Astrocyte (in vitro differentiated cells and primary cell): ENCODE results near the gene PPM1H. TPM values are rescaled to one million over a fixed set of nuclear protein-coding genes. Genes with fewer than 3 reads are reported as not detected.

Source experiments
- DNase-seq: peaks from one replicate; pipeline ENCODE4 v3.0.0-alpha.2; 2010; ENCODE audit warnings: low read depth
- FAIRE-seq: peaks from 2 replicates; lab custom pipeline; 2011; peaks lifted over from hg19 to GRCh38; lab: Jason Lieb, UNC
- H2AFZ ChIP-seq: 2 replicates; pipeline ENCODE4 v1.6.0; 2012; ENCODE audit warnings: low read depth, low read length, inconsistent platforms
- H3K27ac ChIP-seq: 2 replicates; pipeline ENCODE4 v1.5.1; 2011; ENCODE audit warnings: low read depth, low read length, inconsistent platforms
- H3K27me3 ChIP-seq: 2 replicates; pipeline ENCODE4 v1.6.0; 2011; ENCODE audit warnings: low read length, inconsistent platforms; ENCODE audit not compliant: insufficient read depth
- H3K36me3 ChIP-seq: 2 replicates; pipeline ENCODE4 v1.5.1; 2011; ENCODE audit warnings: low read length, inconsistent platforms; ENCODE audit not compliant: insufficient read depth
- H3K4me1 ChIP-seq: 2 replicates; pipeline ENCODE4 v1.5.1; 2011; ENCODE audit warnings: low read length, inconsistent platforms; ENCODE audit not compliant: insufficient read depth
- H3K4me2 ChIP-seq: 2 replicates; pipeline ENCODE4 v1.6.0; 2012; ENCODE audit warnings: low read length, inconsistent platforms
- H3K4me3 ChIP-seq: 2 replicates; pipeline ENCODE4 v1.5.1; 2011; ENCODE audit warnings: low read depth, mild to moderate bottlenecking, low read length, inconsistent platforms; ENCODE audit not compliant: insufficient read depth
- H3K79me2 ChIP-seq: 2 replicates; pipeline ENCODE4 v1.6.0; 2012; ENCODE audit warnings: mild to moderate bottlenecking, low read length, inconsistent platforms; ENCODE audit not compliant: insufficient read depth
- H3K9ac ChIP-seq: 2 replicates; pipeline ENCODE4 v1.6.0; 2012; ENCODE audit warnings: mild to moderate bottlenecking, low read length, inconsistent platforms
- H3K9me3 ChIP-seq: 2 replicates; pipeline ENCODE4 v1.5.1; 2012; ENCODE audit warnings: low read depth, mild to moderate bottlenecking, low read length, inconsistent platforms; ENCODE audit not compliant: insufficient read depth
- H4K20me1 ChIP-seq: 2 replicates; pipeline ENCODE4 v1.6.0; 2012; ENCODE audit warnings: low read length, inconsistent platforms; ENCODE audit not compliant: insufficient read depth
- H3K27ac Mint-ChIP-seq: one replicate; pipeline ENCODE4 v1.8.0; 2021; ENCODE audit warnings: mild to moderate bottlenecking, mixed read lengths; ENCODE audit not compliant: unreplicated experiment
- H3K27me3 Mint-ChIP-seq: one replicate; pipeline ENCODE4 v1.8.0; 2021; ENCODE audit warnings: low read depth, mixed read lengths; ENCODE audit not compliant: unreplicated experiment
- H3K36me3 Mint-ChIP-seq: one replicate; pipeline ENCODE4 v1.8.0; 2021; ENCODE audit warnings: low read depth, mixed read lengths; ENCODE audit not compliant: unreplicated experiment
- H3K4me1 Mint-ChIP-seq: one replicate; pipeline ENCODE4 v1.8.0; 2021; ENCODE audit warnings: low read depth, mixed read lengths; ENCODE audit not compliant: unreplicated experiment
- H3K4me3 Mint-ChIP-seq: one replicate; pipeline ENCODE4 v1.8.0; 2021; ENCODE audit warnings: mild to moderate bottlenecking, moderate library complexity, mixed read lengths; ENCODE audit not compliant: unreplicated experiment
- H3K9me3 Mint-ChIP-seq: one replicate; pipeline ENCODE4 v1.8.0; 2021; ENCODE audit warnings: mild to moderate bottlenecking, mixed read lengths; ENCODE audit not compliant: unreplicated experiment
- CTCF ChIP-seq: IDR thresholded peaks from 2 replicates; pipeline ENCODE4 v1.5.1; 2011; ENCODE audit warnings: low read depth, mild to moderate bottlenecking, inconsistent platforms, low read length, moderate library complexity; ENCODE audit not compliant: insufficient read depth
- EZH2 ChIP-seq: IDR thresholded peaks from 2 replicates; pipeline ENCODE4 v1.6.1; 2012; ENCODE audit warnings: mild to moderate bottlenecking, low read length, inconsistent platforms; ENCODE audit not compliant: insufficient read depth
- total RNA-seq: library from RNA; stranded (reverse); gene quantifications from 2 replicates; pipeline ENCODE4 v1.2.1, GENCODE V29; 2021

The PPM1H gene
- total RNA-seq, 1 donor from 2014 or later, result 7.8 TPM

GRCh38 chr12:62632411-62632918, 302.5 kb downstream of the PPM1H start:
- Histone ChIP-seq H3K9me3 (no peaks in the 10 kb centered on the region), H2AFZ (peak overlapping the region; percentile 84), H3K27me3 (no peaks in the 10 kb centered on the region), H3K4me1 (peaks cover 16% of the 10 kb centered on the region), H3K9ac (peak overlapping the region; percentile 68), H3K36me3 (no peaks in the 10 kb centered on the region), H3K4me3 (peak overlapping the region; percentile 62), H3K27ac (peak overlapping the region; percentile 28), H4K20me1 (no peaks in the 10 kb centered on the region), H3K79me2 (no peaks in the 10 kb centered on the region), H3K4me2 (peak overlapping the region; percentile 92)
- no peaks in the 10 kb centered on the region for H3K36me3 Mint-ChIP-seq
- H3K4me1 Mint-ChIP-seq, result no peaks in the 10 kb centered on the region
- H3K27ac Mint-ChIP-seq, result no peak overlapping the region
- no peaks in the 10 kb centered on the region for H3K9me3 Mint-ChIP-seq
- TF ChIP-seq EZH2 (no peak), CTCF (no peak)
- H3K4me3 Mint-ChIP-seq, result peak overlapping the region; percentile 12
- peaks cover 25% of the 10 kb centered on the region for H3K27me3 Mint-ChIP-seq
- DNase-seq (peak; percentile 25), FAIRE-seq (no peak)

GRCh38 chr12:62631471-62632410, 303.2 kb downstream of the PPM1H start:
- Histone ChIP-seq H3K27me3 (no peaks in the 10 kb centered on the region), H4K20me1 (no peaks in the 10 kb centered on the region), H3K4me3 (peak overlapping the region; percentile 62), H2AFZ (peak overlapping the region; percentile 84), H3K36me3 (no peaks in the 10 kb centered on the region), H3K9me3 (no peaks in the 10 kb centered on the region), H3K9ac (peak overlapping the region; percentile 68), H3K4me1 (peaks cover 16% of the 10 kb centered on the region), H3K79me2 (no peaks in the 10 kb centered on the region), H3K27ac (peak overlapping the region; percentile 28), H3K4me2 (peak overlapping the region; percentile 92)
- Mint-ChIP-seq H3K4me1 (no peaks in the 10 kb centered on the region), H3K27ac (no peak overlapping the region), H3K9me3 (no peaks in the 10 kb centered on the region), H3K4me3 (peak overlapping the region; percentile 78), H3K36me3 (no peaks in the 10 kb centered on the region), H3K27me3 (peaks cover 25% of the 10 kb centered on the region)
- DNase-seq (peak; percentile 88), FAIRE-seq (no peak)
- TF ChIP-seq EZH2, result no peak

- no peaks in the 10 kb centered on the region for H3K36me3 ChIP-seq
- H3K9ac ChIP-seq, result no peak overlapping the region
- FAIRE-seq, result no peak
- H3K79me2 ChIP-seq, result no peaks in the 10 kb centered on the region
- DNase-seq, result no peak
- H3K4me2 ChIP-seq, result no peak overlapping the region
- no peak overlapping the region for H3K27ac Mint-ChIP-seq
- H4K20me1 ChIP-seq, result no peaks in the 10 kb centered on the region
- peaks cover 1% of the 10 kb centered on the region for H3K4me1 Mint-ChIP-seq
- H3K9me3 Mint-ChIP-seq, result no peaks in the 10 kb centered on the region
- no peaks in the 10 kb centered on the region for H3K27me3 ChIP-seq
- no peak for TF ChIP-seq CTCF
- TF ChIP-seq EZH2, result no peak
- H3K4me1 ChIP-seq, result peaks cover 16% of the 10 kb centered on the region
- no peaks in the 10 kb centered on the region for H3K9me3 ChIP-seq
- no peak overlapping the region for H3K4me3 ChIP-seq
- H2AFZ ChIP-seq, result no peak overlapping the region
- peaks cover 25% of the 10 kb centered on the region for H3K27me3 Mint-ChIP-seq
- no peak overlapping the region for H3K4me3 Mint-ChIP-seq
- no peak overlapping the region for H3K27ac ChIP-seq
- H3K36me3 Mint-ChIP-seq, result no peaks in the 10 kb centered on the region
Measured at GRCh38 chr12:62629971-62630739, 304.8 kb downstream of the PPM1H start.
